Osteocyte (in vitro differentiated cells): ENCODE data around the gene CAPSL. TPM values are rescaled to one million over a fixed set of nuclear protein-coding genes. Genes with fewer than 3 reads are reported as not detected.

Source experiments
- DNase-seq: peaks from one replicate; pipeline ENCODE4 v3.0.0; 2021; ENCODE audit warnings: mixed read lengths; ENCODE audit not compliant: unreplicated experiment; ENCODE audit errors: extremely low spot score
- H3K27ac Mint-ChIP-seq: one replicate; pipeline ENCODE4 v1.8.0; 2021; ENCODE audit warnings: mild to moderate bottlenecking, mixed read lengths; ENCODE audit not compliant: unreplicated experiment
- H3K27me3 Mint-ChIP-seq: one replicate; pipeline ENCODE4 v1.8.0; 2021; ENCODE audit warnings: mixed read lengths; ENCODE audit not compliant: unreplicated experiment
- H3K36me3 Mint-ChIP-seq: one replicate; pipeline ENCODE4 v1.8.0; 2021; ENCODE audit warnings: mixed read lengths; ENCODE audit not compliant: unreplicated experiment
- H3K4me1 Mint-ChIP-seq: one replicate; pipeline ENCODE4 v1.8.0; 2021; ENCODE audit warnings: mixed read lengths; ENCODE audit not compliant: unreplicated experiment
- H3K4me3 Mint-ChIP-seq: one replicate; pipeline ENCODE4 v1.8.0; 2021; ENCODE audit warnings: mild to moderate bottlenecking, moderate library complexity, mixed read lengths; ENCODE audit not compliant: unreplicated experiment
- H3K9me3 Mint-ChIP-seq: one replicate; pipeline ENCODE4 v1.8.0; 2021; ENCODE audit warnings: mixed read lengths; ENCODE audit not compliant: unreplicated experiment
- total RNA-seq: library from RNA; stranded (reverse); gene quantifications from 2 replicates; pipeline ENCODE4 v1.2.1, GENCODE V29; 2021
- TF ChIP-seq, protein P1 (sequence below): fragments of 200-600 bp; sonication (generic); IDR thresholded peaks from 2 replicates; pipeline ENCODE4 v1.5.0; 2021; ENCODE audit warnings: antibody characterized with exemption, mild to moderate bottlenecking, moderate library complexity

CAPSL gene
- total RNA-seq, 1 donor from 2014 or later = not detected

DNA sequence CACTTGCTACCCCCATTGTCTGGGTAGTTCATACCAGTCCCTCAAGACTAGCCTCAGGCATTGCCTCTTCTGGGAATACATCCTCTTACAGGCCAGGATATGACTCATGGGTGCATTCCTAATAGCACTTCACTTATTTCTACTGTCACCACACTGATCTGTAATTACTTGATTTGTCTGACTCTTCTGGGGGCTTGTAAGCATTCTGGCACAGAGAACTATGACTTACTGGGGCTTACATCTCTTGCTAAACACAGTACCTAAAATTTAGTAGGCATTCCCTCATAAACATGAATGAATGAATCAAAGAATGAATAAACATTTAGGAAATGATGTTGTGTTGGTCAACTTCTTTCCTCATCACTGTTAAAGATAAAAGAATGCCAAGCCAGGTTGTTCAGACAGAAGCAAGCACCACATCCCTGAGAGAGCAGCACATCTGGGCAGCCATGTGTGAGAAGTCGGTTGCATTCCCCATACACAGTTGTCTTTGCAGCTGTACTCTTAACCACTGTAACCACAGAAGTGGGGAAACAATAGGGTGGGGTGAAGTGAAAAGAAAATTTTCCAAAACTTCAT, 54.1 kb downstream of the CAPSL start:
- Mint-ChIP-seq H3K4me3 (no peak overlapping the region), H3K4me1 (peaks cover 17% of the 10 kb centered on the region), H3K36me3 (no peaks in the 10 kb centered on the region), H3K27ac (peak overlapping the region; percentile 52), H3K9me3 (no peaks in the 10 kb centered on the region), H3K27me3 (no peaks in the 10 kb centered on the region)
- no peak for DNase-seq
- TF ChIP-seq, protein P1, sequence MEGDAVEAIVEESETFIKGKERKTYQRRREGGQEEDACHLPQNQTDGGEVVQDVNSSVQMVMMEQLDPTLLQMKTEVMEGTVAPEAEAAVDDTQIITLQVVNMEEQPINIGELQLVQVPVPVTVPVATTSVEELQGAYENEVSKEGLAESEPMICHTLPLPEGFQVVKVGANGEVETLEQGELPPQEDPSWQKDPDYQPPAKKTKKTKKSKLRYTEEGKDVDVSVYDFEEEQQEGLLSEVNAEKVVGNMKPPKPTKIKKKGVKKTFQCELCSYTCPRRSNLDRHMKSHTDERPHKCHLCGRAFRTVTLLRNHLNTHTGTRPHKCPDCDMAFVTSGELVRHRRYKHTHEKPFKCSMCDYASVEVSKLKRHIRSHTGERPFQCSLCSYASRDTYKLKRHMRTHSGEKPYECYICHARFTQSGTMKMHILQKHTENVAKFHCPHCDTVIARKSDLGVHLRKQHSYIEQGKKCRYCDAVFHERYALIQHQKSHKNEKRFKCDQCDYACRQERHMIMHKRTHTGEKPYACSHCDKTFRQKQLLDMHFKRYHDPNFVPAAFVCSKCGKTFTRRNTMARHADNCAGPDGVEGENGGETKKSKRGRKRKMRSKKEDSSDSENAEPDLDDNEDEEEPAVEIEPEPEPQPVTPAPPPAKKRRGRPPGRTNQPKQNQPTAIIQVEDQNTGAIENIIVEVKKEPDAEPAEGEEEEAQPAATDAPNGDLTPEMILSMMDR = no peak

DNA sequence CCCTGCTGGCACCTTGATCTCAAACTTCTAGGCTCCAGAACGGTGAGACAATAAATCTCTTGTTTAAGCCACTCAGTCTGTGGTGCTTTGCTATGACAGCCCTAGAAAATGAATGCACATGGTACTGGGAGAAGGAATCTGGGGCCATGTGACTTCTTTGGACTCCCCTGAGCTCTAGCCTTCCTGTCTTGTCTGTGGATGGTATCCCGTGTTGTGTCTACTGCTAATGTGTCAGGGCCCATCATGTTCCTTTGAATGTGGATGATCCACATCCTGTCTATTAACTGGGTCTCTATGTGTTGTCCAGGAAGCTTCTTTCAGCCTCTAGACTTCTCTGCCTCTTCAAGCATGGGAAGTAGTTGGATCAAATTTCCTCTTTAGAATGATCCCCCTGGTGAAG, 56.7 kb downstream of the CAPSL start:
- DNase-seq = no peak
- TF ChIP-seq, protein P1 = no peak
- no peaks in the 10 kb centered on the region for H3K36me3 Mint-ChIP-seq

DNA sequence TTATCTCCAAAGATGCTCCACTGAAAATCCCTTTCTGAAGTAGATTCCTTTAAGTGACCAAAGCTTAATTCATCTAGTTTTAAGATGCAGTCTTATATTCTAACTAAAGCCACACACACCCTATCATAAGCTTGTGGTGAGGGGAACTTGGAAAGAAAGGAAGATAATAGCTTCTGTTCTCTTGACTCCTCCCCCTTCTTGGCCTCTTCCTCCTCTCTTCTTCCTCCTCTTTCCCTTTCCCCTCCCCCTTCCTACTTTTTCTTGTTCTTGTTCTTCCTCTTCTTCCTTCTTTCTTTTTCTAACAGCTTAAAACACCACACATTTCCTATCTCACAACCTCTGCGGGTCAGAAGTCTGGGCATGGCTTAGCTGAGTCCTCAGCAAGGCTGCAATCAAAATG, 58.3 kb downstream of the CAPSL start:
- TF ChIP-seq, protein P1 = no peak

More for the DNA sequence above, 56.7 kb downstream of the CAPSL start:
- Mint-ChIP-seq H3K4me1 (peaks cover 26% of the 10 kb centered on the region), H3K4me3 (no peak overlapping the region), H3K27ac (no peak overlapping the region), H3K9me3 (no peaks in the 10 kb centered on the region), H3K27me3 (no peaks in the 10 kb centered on the region)

DNA sequence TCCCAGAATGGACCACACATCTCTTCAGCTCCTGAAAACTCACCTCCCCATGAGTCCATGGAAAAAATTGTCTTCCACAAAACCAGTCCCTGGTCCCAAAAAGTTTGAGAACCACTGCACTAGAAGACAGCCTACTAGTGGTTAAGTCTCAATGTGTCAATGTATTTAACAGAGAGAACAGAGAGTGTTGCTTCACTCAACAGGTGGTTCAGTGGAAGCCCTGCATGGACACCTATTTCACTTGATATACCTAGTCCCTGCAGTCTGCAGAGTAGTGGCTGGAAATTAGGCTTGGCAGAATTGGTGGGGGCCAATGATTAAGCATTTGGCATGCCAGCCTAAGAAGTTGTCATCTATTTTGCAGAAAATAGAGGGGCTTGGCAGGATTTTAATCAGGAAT, 58.8 kb downstream of the CAPSL start:
- no peak overlapping the region for H3K4me3 Mint-ChIP-seq
- peaks cover 29% of the 10 kb centered on the region for H3K4me1 Mint-ChIP-seq
- H3K9me3 Mint-ChIP-seq = no peaks in the 10 kb centered on the region

More for the DNA sequence above, 58.3 kb downstream of the CAPSL start:
- Mint-ChIP-seq H3K9me3 (no peaks in the 10 kb centered on the region), H3K4me3 (no peak overlapping the region), H3K27me3 (no peaks in the 10 kb centered on the region), H3K36me3 (no peaks in the 10 kb centered on the region), H3K27ac (no peak overlapping the region), H3K4me1 (peaks cover 29% of the 10 kb centered on the region)
- no peak for DNase-seq

DNA sequence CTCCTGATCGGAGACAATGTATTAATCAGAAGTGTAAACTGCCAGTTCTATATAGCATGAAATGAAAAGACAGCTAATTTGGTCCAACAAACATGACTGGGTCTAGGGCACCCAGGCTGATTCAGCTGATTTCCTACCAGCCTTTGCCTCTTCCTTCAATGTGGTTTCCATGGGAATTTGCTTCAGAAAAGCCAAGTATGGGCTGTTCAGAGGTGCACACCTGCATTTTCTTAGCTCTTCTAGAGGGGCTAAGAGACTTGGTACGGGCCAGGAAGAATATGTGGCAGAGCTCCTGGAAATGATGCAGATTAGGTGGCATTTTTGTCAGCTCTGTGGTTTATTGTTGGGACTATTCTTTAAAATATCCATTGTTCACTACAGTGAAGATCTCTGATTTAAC, 59.3 kb downstream of the CAPSL start:
- Mint-ChIP-seq H3K4me3 (no peak overlapping the region), H3K36me3 (no peaks in the 10 kb centered on the region), H3K27ac (no peak overlapping the region), H3K27me3 (no peaks in the 10 kb centered on the region), H3K9me3 (no peaks in the 10 kb centered on the region), H3K4me1 (peaks cover 25% of the 10 kb centered on the region)
- TF ChIP-seq, protein P1 = no peak
- DNase-seq = no peak

More for the DNA sequence above, 58.8 kb downstream of the CAPSL start:
- TF ChIP-seq, protein P1 = no peak
- H3K36me3 Mint-ChIP-seq = no peaks in the 10 kb centered on the region
- no peak overlapping the region for H3K27ac Mint-ChIP-seq
- no peaks in the 10 kb centered on the region for H3K27me3 Mint-ChIP-seq
- no peak for DNase-seq
